NCI-H526 treated with DMSO at 0.1 percent for 48 hours (cell line): ENCODE measurements around the gene METTL6.
A peak's percentile ranks its signal among the peaks of the same experiment; 100 is the strongest.
"Not testable (repeated sequence)": the region's sequence is repeated elsewhere in the genome, so short reads cannot be mapped to it uniquely, and the experiment has no call there.

Source experiments
- DNase-seq: peaks from one replicate; lab custom pipeline; 2025; lab: John Stamatoyannopoulos, UW

METTL6 gene

GRCh38 chr3:15427182-15427880 is at the start of gene METTL6, which contains the start of gene EAF1:
METTL6 (minus strand) TSS chr3:15427544; CDS start chr3:15426511, 1,033 bp downstream.
EAF1 (plus strand) TSS chr3:15427598; CDS start chr3:15427780, 182 bp downstream.
- DNase-seq = peak; percentile 47

GRCh38 chr3:15476378-15476777 is 49.0 kb upstream of the METTL6 start:
- DNase-seq = no peak

DNA sequence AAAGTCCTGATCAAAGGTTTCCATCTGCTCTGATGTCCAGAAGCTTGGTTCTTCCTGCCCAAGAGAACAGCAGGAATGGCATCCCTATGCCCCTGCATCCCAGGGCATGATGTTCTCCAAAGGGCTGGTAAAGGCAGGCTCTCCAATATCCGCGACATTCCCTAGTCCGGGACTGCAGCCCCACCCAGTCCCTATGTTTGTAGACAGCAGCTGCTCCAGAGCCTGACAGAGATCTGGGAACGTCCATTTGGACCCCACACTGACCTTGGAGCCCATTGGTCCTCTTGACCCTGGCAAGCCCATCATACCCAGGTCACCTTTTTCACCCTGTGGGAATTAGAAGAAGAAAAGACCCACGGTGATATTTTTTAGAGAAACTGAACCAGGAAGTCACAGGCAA is 47.8 kb upstream of the METTL6 start:
- DNase-seq = no peak

- no peak for DNase-seq
Measured at GRCh38 chr3:15471861-15472260, 44.5 kb upstream of the METTL6 start.

GRCh38 chr3:15470849-15471248 is 43.5 kb upstream of the METTL6 start:
- no peak for DNase-seq

GRCh38 chr3:15470261-15470660 is 42.9 kb upstream of the METTL6 start:
- DNase-seq = no peak

DNA sequence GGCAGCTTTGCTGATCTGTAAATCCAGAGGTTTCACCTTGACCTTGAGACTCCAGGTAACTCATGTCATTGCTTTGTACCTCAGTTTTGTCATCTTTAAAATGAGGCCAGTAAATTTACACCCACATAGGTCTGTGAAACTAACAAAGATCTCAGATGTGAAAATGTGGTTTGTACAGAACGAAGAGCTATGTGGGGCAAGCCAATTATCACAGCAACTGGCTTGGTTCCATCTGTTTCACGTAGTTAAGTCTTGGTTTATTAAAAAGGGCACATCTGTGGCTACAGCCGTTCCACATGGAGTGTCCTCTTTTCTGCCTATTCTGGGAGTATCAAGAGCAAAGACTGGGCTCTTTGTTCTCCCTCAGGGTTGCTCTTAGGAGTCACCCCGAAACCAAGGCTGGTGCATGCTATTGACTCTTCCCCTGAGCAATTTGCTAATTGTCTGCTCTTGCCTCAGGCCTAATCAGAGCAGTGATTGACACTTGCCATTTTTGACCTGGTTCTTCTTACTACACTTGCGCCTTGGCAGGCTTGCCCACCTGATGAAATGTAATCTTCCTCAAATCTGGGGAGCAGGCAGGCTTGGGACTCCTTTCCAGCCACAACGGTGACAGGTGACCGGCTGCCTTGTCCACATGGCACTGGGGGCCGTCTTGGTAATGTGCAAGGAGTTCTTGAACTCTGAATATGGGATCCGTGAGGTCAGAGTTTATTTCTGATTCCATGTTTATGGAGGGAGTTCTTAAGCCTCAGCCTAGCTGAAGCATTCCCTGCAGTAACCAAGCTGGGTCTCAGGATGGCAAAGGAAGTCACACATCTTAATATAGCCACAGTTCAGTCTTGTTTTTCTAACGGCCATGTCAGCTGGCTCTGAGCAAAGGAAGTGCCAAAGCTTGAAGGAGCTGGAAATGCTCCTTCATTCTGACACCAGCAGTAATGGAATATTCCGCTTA is 40.2 kb upstream of the METTL6 start:
- no peak for DNase-seq

DNA sequence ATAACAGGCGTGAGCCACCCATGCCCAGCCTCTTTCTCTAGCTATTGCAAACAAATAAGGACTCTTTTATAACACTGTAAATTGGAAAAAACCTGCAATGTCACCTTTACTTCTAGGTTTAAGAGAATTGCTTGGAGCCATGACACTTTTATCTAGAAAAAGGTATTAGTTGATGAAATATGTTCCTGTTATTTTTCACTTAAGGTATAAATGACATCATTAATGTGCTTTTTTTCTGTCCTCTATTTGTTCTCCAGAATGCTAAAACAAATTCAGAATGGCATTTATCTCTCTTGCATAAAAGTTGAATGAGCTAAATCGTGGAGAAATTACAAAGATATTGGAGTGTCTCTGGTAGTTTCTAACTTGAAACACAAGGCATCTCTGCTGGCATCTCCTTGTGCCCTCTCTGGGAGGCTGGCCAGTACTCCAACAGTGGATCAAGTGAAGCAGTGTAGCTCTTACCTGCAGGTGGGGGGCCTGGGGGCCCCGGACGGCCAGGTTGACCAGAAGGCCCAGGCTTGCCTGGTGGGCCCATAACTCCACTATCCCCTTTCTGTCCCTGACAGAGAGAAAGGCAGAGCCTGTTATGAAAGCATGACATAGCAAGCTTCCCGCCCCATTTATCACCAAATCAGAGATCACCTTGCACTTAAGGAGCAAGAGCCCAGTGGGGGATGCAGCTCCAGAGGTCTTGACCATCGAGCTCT is 38.7 kb upstream of the METTL6 start:
- DNase-seq = no peak

- no peak for DNase-seq
Measured at GRCh38 chr3:15462451-15462850, 35.1 kb upstream of the METTL6 start.

- no peak for DNase-seq
Measured at GRCh38 chr3:15460891-15461531, 33.7 kb upstream of the METTL6 start.

GRCh38 chr3:15458212-15458780 is 31.0 kb upstream of the METTL6 start:
- no peak for DNase-seq

DNA sequence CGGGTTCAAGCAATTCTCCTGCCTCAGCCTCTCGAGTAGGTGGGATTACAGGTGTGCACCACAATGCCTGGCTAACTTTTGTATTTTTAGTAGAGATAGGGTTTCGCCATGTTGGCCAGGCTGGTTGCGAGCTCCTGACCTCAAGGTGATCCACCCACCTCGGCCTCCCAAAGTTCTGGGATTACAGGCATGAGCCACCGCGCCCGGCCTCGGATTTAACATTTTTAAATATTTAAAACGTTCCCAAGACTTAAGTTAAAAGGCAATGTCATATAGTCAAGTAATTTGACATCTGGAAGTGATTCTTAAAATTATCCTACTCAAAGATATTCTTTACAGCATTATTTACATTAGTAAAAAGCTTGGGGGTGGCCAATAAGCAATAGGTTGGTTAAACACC is 29.6 kb upstream of the METTL6 start:
- DNase-seq = not testable (repeated sequence)

GRCh38 chr3:15456321-15456720 is 29.0 kb upstream of the METTL6 start:
- no peak for DNase-seq

DNA sequence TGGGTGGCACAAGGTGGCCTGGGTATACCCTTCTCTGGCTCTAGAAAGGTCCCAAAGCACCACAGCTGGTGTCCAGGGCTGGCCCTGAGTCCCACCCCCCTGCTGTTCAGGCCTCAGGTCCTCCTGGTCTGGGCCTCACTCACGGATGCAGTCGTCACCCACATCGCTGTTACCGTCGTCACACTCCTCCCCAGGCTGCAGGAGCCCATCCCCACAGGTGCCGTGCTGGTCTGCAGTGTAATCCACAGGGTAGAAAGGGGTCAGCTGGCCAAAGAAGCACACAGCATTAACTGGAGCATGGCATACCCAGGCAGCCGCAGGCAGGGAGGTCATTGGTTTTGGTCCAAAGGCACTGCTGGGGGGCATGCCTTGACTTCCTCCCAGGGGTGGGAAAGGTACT is 28.4 kb upstream of the METTL6 start:
- no peak for DNase-seq

DNA sequence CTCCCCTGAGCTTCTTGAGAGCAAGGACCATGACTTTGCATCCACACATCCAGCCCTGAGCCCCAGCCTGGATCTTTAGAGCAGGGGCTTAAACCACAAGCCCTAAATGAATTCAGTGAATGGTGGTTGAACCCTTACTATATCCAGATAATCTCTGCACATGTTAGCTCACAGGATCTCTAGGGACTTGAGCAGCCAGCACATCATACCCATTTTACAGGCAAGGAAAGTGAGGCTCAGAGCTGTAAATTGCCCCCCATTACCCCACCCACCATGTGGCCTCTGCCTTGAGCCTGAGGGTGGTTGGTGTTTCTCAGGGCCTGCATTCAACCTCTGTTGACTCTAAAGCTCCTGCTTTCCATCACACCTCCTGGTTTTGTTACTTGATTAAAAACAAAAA is 27.6 kb upstream of the METTL6 start:
- DNase-seq = no peak

GRCh38 chr3:15453991-15454625 is 26.8 kb upstream of the METTL6 start:
- DNase-seq = no peak

- DNase-seq = no peak
Measured at GRCh38 chr3:15453501-15453900, 26.2 kb upstream of the METTL6 start.

- no peak for DNase-seq
Measured at GRCh38 chr3:15452961-15453360, 25.6 kb upstream of the METTL6 start.

DNA sequence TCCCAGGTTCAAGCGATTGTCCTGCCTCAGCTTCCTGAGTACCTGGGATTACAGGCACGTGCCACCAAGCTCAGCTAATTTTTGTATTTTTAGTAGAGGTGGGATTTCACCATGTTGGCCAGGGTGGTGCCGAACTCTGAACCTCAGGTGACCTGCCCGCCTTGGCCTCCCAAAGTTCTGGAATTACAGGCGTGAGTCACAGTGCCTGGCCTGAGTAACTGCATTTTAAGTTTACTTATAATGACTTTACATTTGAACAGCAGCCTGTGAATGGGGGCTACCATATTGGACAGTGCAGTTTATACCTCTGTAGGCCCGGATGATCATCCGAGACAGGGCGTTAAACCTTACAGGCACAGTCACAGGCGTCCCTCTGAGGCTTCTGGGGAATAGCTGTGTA is 24.8 kb upstream of the METTL6 start:
- DNase-seq = no peak

- no peak for DNase-seq
Measured at GRCh38 chr3:15451216-15452113, 24.1 kb upstream of the METTL6 start.
